Neural cell (in vitro differentiated cells): ENCODE measurements around the gene BTAF1.

Experiments
- CTCF ChIP-seq: fragments of 450-650 bp; IDR thresholded peaks from 2 replicates; pipeline ENCODE4 v1.5.1; 2014; ENCODE audit warnings: antibody characterized with exemption, mild to moderate bottlenecking, moderate library complexity; ENCODE audit not compliant: poor library complexity, severe bottlenecking
- EP300 ChIP-seq: fragments of 450-650 bp; conservative IDR thresholded peaks from 2 replicates; pipeline ENCODE4 v1.6.1; 2014; ENCODE audit warnings: antibody characterized with exemption, mild to moderate bottlenecking, moderate library complexity; ENCODE audit not compliant: poor library complexity, severe bottlenecking
- EZH2 ChIP-seq: fragments of 200-600, 300-800 bp; shearing (Covaris generic), sonication (generic); IDR thresholded peaks from 2 replicates; pipeline ENCODE4 v1.6.1; 2014; ENCODE audit warnings: antibody characterized with exemption, low read length, borderline replicate concordance, mild to moderate bottlenecking; ENCODE audit not compliant: insufficient read depth, poor library complexity, severe bottlenecking
- POLR2AphosphoS5 ChIP-seq: IDR thresholded peaks from 2 replicates; pipeline ENCODE4 v1.6.1; 2012
- RAD21 ChIP-seq: fragments of 450-650 bp; conservative IDR thresholded peaks from 2 replicates; pipeline ENCODE4 v1.6.1; 2014; ENCODE audit warnings: antibody characterized with exemption, mild to moderate bottlenecking, moderate library complexity
- REST ChIP-seq: IDR thresholded peaks from 2 replicates; pipeline ENCODE4 v1.6.1; 2012; ENCODE audit warnings: borderline replicate concordance
- SMC3 ChIP-seq: fragments of 450-650 bp; conservative IDR thresholded peaks from 2 replicates; pipeline ENCODE4 v1.6.1; 2014; ENCODE audit warnings: antibody characterized with exemption, mild to moderate bottlenecking, moderate library complexity; ENCODE audit not compliant: poor library complexity
- TAF1 ChIP-seq: IDR thresholded peaks from 2 replicates; pipeline ENCODE4 v1.6.1; 2012; ENCODE audit warnings: low read depth

- no peak for TF ChIP-seq CTCF
- no peak for TF ChIP-seq EZH2
- no peak for TF ChIP-seq EP300
- TF ChIP-seq SMC3: no peak
- no peak for TF ChIP-seq POLR2AphosphoS5
- TF ChIP-seq TAF1: no peak
- no peak for TF ChIP-seq REST
- no peak for TF ChIP-seq RAD21
These were observed 48.4 kb upstream of the BTAF1 start for GRCh38 chr10:91875156-91875555.
